HG02973 (cell line): Measurements from ENCODE around the gene PIP4K2A.
"Not testable (repeated sequence)": the region's sequence is repeated elsewhere in the genome, so short reads cannot be mapped to it uniquely, and the experiment has no call there.

Experiments
- ATAC-seq: cut with Tn5 transposase; IDR thresholded peaks from one replicate; pipeline ENCODE4 v1.9.1; 2021; ENCODE audit warnings: moderate library complexity; ENCODE audit not compliant: unreplicated experiment

The PIP4K2A gene

GRCh38 chr10:22697101-22697500 is 17.3 kb downstream of the PIP4K2A start:
- ATAC-seq, result no peak

GRCh38 chr10:22693860-22694259 is 20.5 kb downstream of the PIP4K2A start:
- ATAC-seq, result no peak

GRCh38 chr10:22693371-22693784 is 21.0 kb downstream of the PIP4K2A start:
- no peak for ATAC-seq

- ATAC-seq, result not testable (repeated sequence)
Measured at GRCh38 chr10:22692119-22692518, 22.3 kb downstream of the PIP4K2A start.

- ATAC-seq, result no peak
Measured at GRCh38 chr10:22690614-22691431, 23.6 kb downstream of the PIP4K2A start.

GRCh38 chr10:22690158-22690557 is 24.2 kb downstream of the PIP4K2A start:
- no peak for ATAC-seq

- ATAC-seq, result no peak
Measured at GRCh38 chr10:22686347-22686746, 28.0 kb downstream of the PIP4K2A start.

GRCh38 chr10:22685926-22686325 is 28.5 kb downstream of the PIP4K2A start:
- ATAC-seq, result no peak

- ATAC-seq, result no peak
Measured at GRCh38 chr10:22684699-22685098, 29.7 kb downstream of the PIP4K2A start.

GRCh38 chr10:22683140-22683389 is 31.3 kb downstream of the PIP4K2A start:
- ATAC-seq, result peak; percentile 55

- peak; percentile 30 for ATAC-seq
Measured at GRCh38 chr10:22682237-22683139, 31.9 kb downstream of the PIP4K2A start.

- ATAC-seq, result peak; percentile 30
Measured at GRCh38 chr10:22681783-22682183, 32.6 kb downstream of the PIP4K2A start.

GRCh38 chr10:22681301-22681700 is 33.1 kb downstream of the PIP4K2A start:
- ATAC-seq, result no peak

GRCh38 chr10:22679608-22680007 is 34.8 kb downstream of the PIP4K2A start:
- no peak for ATAC-seq

GRCh38 chr10:22677333-22677732 is 37.0 kb downstream of the PIP4K2A start:
- no peak for ATAC-seq

GRCh38 chr10:22676435-22676834 is 37.9 kb downstream of the PIP4K2A start:
- no peak for ATAC-seq

- ATAC-seq, result no peak
Measured at GRCh38 chr10:22674573-22674930, 39.8 kb downstream of the PIP4K2A start.

GRCh38 chr10:22673785-22674572 is 40.4 kb downstream of the PIP4K2A start:
- ATAC-seq, result no peak

GRCh38 chr10:22673091-22673392 is 41.3 kb downstream of the PIP4K2A start:
- ATAC-seq, result no peak

GRCh38 chr10:22672319-22673090 is 41.9 kb downstream of the PIP4K2A start:
- ATAC-seq, result no peak

GRCh38 chr10:22670788-22671187 is 43.6 kb downstream of the PIP4K2A start:
- ATAC-seq, result no peak
